ENCODE results near the gene AMT.

The AMT gene, protein sequence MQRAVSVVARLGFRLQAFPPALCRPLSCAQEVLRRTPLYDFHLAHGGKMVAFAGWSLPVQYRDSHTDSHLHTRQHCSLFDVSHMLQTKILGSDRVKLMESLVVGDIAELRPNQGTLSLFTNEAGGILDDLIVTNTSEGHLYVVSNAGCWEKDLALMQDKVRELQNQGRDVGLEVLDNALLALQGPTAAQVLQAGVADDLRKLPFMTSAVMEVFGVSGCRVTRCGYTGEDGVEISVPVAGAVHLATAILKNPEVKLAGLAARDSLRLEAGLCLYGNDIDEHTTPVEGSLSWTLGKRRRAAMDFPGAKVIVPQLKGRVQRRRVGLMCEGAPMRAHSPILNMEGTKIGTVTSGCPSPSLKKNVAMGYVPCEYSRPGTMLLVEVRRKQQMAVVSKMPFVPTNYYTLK

DNA sequence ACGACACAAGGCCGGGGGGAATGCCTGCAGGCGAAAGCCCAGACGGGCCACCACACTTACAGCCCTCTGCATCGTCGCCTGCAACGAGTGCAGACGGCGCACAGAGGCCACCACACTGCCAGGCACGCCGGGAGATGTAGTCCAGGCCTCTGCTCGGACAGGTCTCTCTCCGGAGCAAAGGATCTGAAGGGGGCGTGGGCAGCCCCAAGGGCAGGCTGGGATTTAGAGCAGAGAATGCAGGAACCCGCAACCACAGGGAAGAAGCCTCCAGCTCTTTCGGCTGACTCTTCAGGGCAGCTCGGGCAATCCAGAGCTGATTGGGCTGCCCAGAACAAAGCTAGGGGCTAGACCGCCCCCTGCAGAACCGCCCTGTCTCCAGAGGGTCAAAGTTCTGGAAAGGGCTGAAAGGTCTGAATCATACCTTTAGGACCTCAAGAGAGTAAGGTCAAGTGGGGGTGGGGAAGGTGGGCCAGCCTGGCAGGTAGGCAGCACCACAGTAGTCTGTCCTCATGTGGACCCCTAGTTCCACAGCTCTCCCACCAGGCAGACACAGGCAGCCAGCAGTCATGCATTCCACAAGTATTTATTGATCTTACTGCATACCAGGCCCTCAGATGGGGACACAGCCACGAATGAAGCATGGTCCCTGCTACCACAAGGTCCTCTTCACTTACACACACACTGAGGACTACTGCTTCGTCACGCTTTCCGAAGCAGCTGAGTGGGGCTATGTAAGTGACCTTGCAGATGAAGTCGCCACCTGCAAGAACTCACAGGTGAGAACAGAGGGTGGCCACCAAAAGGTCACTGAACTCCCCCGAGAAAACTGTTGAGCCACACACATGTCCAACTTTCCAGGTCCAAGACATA lies at the start of gene AMT:
Gene AMT (minus strand): TSS at position 95 of the 870 bp plus-strand sequence. CDS start 23 bp downstream, at position 72.
- no peak for DNase-seq (ENCODE audit: low spot score)

DNA sequence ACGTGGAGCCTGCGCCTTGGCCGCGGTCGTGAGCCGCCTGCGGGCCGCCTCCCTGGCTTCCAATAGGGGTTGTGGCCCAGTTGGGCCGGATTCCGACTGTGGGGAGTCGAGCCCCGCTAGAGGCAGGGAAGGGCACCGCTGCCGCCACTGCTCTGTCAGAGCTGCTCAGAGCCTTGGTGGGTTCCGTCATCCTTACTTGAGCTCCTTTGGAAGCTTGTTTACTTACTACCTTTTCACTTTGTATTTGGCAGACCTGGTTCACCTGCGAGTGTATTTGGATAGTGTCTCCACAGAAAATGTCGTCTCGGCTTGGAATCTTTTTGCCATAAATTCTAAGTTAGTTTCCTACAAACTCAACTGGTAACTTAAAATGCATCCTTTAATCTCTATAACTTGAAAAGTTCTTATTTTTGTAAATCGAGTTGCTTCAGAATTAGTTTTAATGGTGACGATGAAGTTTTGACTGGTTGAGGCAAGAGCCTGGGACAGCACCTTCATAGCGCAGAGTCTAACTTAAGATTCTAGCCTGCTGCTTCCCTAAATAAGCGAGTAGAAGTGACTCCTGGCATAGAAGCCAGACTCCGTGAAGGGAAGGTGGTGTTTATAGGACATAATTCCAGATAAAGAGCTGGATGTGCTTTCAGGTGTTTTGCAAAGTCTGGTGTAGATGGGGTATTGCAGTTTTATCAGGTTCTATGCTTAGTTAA lies 48.6 kb upstream of the AMT start:
- peak; percentile 26 for DNase-seq (ENCODE audit: low spot score)

DNA sequence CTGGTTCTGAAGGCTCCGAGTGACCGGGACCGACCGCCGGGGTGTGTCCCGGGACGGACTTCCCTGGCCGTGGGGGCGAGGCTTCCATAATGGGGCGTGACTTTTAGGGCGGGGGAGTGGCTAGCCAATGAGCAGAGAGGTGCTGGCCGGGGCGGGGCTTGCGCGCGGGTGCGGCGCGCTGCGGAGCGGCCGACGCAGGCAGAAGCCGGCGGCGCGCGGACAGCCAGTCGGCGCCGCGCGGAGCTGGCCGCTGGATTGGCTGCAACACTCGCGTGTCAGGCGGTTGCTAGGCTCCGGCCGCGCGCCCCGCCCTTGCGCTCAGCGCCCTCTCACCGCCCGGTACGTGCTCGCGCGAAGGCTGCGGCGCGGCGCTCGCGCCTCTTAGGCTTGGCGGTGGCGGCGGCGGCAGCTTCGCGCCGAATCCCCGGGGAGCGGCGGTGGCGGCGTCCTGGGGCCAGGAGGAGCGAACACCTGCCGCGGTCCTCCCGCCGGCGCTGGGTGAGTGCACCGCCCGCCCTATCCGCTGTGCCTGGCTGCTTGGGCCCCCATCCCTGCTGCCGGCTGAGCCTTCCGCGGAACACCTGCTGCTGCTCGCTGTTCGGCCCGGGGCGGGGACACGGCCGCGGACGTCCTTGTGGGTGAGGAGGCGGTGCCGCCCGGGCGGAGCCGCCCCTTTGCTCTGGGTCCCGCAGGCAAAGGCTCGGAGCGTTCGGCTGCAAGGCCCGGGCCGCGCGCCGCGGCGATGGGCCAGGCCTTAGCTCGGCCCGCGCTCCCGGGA lies 47.9 kb upstream of the AMT start, which contains the start of gene DAG1:
Gene DAG1 (plus strand): TSS at position 332 of the 778 bp plus-strand sequence. CDS start 40,268 bp downstream, outside the sequence.
- peak; percentile 96 for DNase-seq (ENCODE audit: low spot score)

GRCh38 chr3:49469037-49469935 lies 47.0 kb upstream of the AMT start:
- peak; percentile 30 for DNase-seq (ENCODE audit: low spot score)

- DNase-seq (ENCODE audit: low spot score) = no peak
Observed at GRCh38 chr3:49466085-49466484, 43.8 kb upstream of the AMT start.

GRCh38 chr3:49465270-49466034 lies 43.2 kb upstream of the AMT start:
- DNase-seq (ENCODE audit: low spot score) = peak; percentile 81

DNA sequence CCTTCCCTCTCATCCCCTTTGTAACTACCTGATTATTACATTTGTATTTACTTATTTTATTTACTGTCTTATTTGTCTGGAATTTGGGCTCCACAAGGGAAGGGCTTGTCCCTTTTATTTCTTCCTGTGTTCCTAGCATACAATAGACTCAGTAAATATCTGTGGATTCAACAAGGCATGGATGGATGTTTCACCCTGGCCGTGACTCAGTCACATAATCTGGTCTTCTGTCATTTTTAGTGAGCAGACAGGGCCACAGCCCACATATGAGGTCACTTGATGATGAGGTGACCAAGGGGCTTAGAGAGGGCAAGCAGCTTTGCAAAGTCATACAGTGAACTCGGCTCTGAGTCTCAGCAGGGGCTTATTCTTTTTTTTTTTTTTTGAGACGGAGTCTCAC lies 39.9 kb upstream of the AMT start:
- DNase-seq (ENCODE audit: low spot score) = no peak

- no peak for DNase-seq (ENCODE audit: low spot score)
Observed at GRCh38 chr3:49461443-49462171, 39.3 kb upstream of the AMT start.

- DNase-seq (ENCODE audit: low spot score) = no peak
Observed at GRCh38 chr3:49460956-49461355, 38.7 kb upstream of the AMT start.

GRCh38 chr3:49460188-49460890 lies 38.1 kb upstream of the AMT start:
- no peak for DNase-seq (ENCODE audit: low spot score)

- DNase-seq (ENCODE audit: low spot score) = no peak
Observed at GRCh38 chr3:49456466-49456865, 34.2 kb upstream of the AMT start.

- no peak for DNase-seq (ENCODE audit: low spot score)
Observed at GRCh38 chr3:49454898-49455681, 32.8 kb upstream of the AMT start.

- no peak for DNase-seq (ENCODE audit: low spot score)
Observed at GRCh38 chr3:49454458-49454857, 32.2 kb upstream of the AMT start.

- no peak for DNase-seq (ENCODE audit: low spot score)
Observed at GRCh38 chr3:49453621-49454020, 31.3 kb upstream of the AMT start.

GRCh38 chr3:49445391-49445790 lies 23.1 kb upstream of the AMT start:
- no peak for DNase-seq (ENCODE audit: low spot score)

DNA sequence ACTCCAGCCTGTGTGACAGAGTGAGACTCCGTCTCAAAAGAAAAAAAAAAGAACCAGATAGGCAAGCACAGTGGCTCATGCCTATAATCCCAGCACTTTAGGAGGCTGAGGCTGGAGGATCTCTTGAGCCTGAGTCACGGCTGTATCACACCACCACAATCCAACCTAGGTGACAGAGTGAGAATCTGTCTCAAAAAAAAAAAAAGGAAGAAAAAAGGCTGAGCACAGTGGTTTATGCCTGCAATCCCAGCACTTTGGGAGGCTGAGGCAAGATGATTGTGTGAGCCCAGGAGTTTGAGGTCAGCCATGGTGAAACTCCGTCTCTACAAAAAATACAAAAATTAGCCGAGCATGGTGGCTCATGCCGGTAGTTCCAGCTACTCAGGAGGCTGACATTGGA lies 12.5 kb upstream of the AMT start:
- DNase-seq (ENCODE audit: low spot score) = no peak

DNA sequence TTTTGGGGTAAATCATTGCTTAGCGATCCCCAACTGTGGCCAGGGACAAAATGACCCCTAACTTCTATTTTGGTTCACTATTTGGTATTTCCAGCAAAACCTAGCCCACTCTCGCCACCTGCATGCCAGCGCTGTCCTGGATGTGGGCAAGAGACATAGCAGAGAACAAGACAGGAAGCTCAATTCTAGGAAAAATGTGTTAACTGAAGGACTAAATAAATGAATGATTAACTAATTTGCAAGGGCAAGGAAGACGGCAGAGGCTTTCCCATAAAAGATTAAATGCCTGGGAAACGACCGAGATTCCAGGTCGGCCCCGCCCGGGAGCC lies 6.4 kb upstream of the AMT start:
- no peak for DNase-seq (ENCODE audit: low spot score)

DNA sequence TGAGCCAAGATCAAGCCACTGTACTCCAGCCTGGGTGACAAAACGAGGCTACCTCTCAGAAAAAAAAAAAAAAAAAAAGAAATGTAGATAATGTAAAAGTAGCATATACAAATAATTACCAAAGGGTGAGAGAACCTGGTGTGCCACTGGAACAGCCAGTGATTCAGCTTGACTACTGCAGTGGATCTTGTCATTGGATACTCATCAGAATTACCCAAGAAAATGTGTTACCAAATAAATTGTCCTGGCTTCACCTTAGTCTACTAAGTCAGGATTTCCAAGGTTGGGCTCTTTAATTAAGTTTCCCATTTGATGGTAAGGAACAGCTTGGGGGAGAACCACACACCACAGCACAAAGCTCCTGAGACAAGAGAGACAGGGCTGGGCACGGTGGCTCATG lies 5.3 kb upstream of the AMT start:
- DNase-seq (ENCODE audit: low spot score) = no peak

Measured in pons (tissue), 1 donor.